CD4-positive, CD25-positive, alpha-beta regulatory T cell (primary cell): ENCODE measurements around the gene SPAG16. TPM values are rescaled to one million over a fixed set of nuclear protein-coding genes. Genes with fewer than 3 reads are reported as not detected.
A peak's percentile ranks its signal among the peaks of the same experiment; 100 is the strongest.

ENCODE experiments used
- ATAC-seq, 2 donors: fragments of 150-1000 bp; cut with Tn5 transposase; one replicate each; pipeline ENCODE4 v1.10.0; 2021; ENCODE audit warnings: low read depth in 2 of 2, moderate number of reproducible peaks in 2 of 2, moderate library complexity in 1 of 2
- DNase-seq, 3 donors: peaks; one replicate each; pipeline versions ENCODE4 v3.0.0 to v3.0.0-alpha.2; 2012 to 2022; ENCODE audit warnings: mixed read lengths in 1 of 3
- H3K27ac ChIP-seq: one replicate; pipeline ENCODE4 v1.7.0; 2013; ENCODE audit warnings: mild to moderate bottlenecking, low read length; ENCODE audit not compliant: insufficient read depth, poor library complexity, severe bottlenecking
- H3K27me3 ChIP-seq: one replicate; pipeline ENCODE4 v1.7.0; 2013; ENCODE audit warnings: low read length; ENCODE audit not compliant: control insufficient read depth, insufficient read depth
- H3K36me3 ChIP-seq: one replicate; pipeline ENCODE4 v1.7.0; 2013; ENCODE audit warnings: mild to moderate bottlenecking, low read length, moderate library complexity; ENCODE audit not compliant: control insufficient read depth, insufficient read depth
- H3K4me1 ChIP-seq: 2 replicates; pipeline ENCODE4 v1.7.0; 2013; ENCODE audit warnings: mild to moderate bottlenecking, low read length; ENCODE audit not compliant: insufficient read depth, control insufficient read depth, poor library complexity, severe bottlenecking
- H3K4me3 ChIP-seq: one replicate; pipeline ENCODE4 v1.7.0; 2013; ENCODE audit warnings: low read depth, mild to moderate bottlenecking, low read length, moderate library complexity
- H3K9me3 ChIP-seq, 2 experiments: 1 replicate in 1 of 2; 2 replicates in 1 of 2; pipeline ENCODE4 v1.7.0; 2013; ENCODE audit warnings: low read length in 2 of 2, mild to moderate bottlenecking in 1 of 2, moderate library complexity in 1 of 2; ENCODE audit not compliant: control insufficient read depth in 2 of 2
- H3K27ac Mint-ChIP-seq, 3 donors: one replicate each; pipeline ENCODE4 v1.8.0; 2020 to 2022; ENCODE audit warnings: mild to moderate bottlenecking in 3 of 3, mixed read lengths in 3 of 3, moderate library complexity in 2 of 3
- H3K27me3 Mint-ChIP-seq: one replicate; pipeline ENCODE4 v1.8.0; 2022; ENCODE audit warnings: mild to moderate bottlenecking, mixed read lengths
- H3K36me3 Mint-ChIP-seq: one replicate; pipeline ENCODE4 v1.8.0; 2020; ENCODE audit warnings: mixed read lengths
- H3K4me1 Mint-ChIP-seq, 4 donors: one replicate each; pipeline ENCODE4 v1.8.0; 2020 to 2022; ENCODE audit warnings: mixed read lengths in 4 of 4, mild to moderate bottlenecking in 1 of 4
- H3K4me3 Mint-ChIP-seq, 4 donors: one replicate each; pipeline ENCODE4 v1.8.0; 2020 to 2022; ENCODE audit warnings: mild to moderate bottlenecking in 4 of 4, mixed read lengths in 4 of 4, moderate library complexity in 3 of 4
- H3K9me3 Mint-ChIP-seq, 7 donors: one replicate each; pipeline ENCODE4 v1.8.0; 2020 to 2022; ENCODE audit warnings: mixed read lengths in 7 of 7, mild to moderate bottlenecking in 3 of 7, moderate library complexity in 2 of 7
- polyA plus RNA-seq, 4 donors: library from polyadenylated mRNA; unstranded; fragments of 300-500 nt; fragmentation: Illumina TruSeq; gene quantifications; one replicate each; pipeline ENCODE4 v1.2.3, GENCODE V29; 2021
- total RNA-seq: library from RNA; stranded (reverse); gene quantifications from one replicate; pipeline ENCODE4 v1.2.3, GENCODE V29; 2022

SPAG16 gene
- total and polyA plus RNA-seq, 5 donors from 2014 or later = 7.7 to 21.1 (median 19.4) TPM

DNA sequence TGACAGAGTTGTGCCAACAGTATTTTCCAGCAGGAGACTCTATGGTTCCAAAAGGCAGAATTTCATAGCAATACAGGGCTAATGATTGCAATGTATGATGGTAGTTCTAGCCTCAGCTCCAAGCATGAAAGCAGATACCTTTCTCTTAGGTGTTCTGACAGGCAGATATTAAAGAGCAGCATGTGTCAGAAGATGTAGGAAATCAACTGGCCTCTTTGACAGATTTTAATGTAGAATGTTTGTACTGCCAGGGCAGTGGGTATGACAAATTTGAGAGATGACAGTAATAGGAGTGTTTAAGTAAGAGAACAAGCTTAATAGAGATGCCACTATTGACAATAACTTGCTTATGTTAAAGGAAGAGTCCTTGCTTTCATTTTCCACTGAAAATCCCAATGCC is 1105.1 kb downstream of the SPAG16 start:
- H3K27ac ChIP-seq = no peak overlapping the region
- ATAC-seq = no peak
- H3K36me3 Mint-ChIP-seq = no peaks in the 10 kb centered on the region
- H3K4me3 ChIP-seq = no peak overlapping the region
- H3K4me1 ChIP-seq = no peaks in the 10 kb centered on the region
- no peaks in the 10 kb centered on the region for H3K36me3 ChIP-seq
- no peak overlapping the region for H3K27ac Mint-ChIP-seq
- peaks cover 0 to 6% (median 0%) of the 10 kb centered on the region in 7 donors for H3K9me3 Mint-ChIP-seq
- no peak for DNase-seq
- no peaks in the 10 kb centered on the region for H3K27me3 ChIP-seq
- no peaks in the 10 kb centered on the region for H3K9me3 ChIP-seq
- H3K4me1 Mint-ChIP-seq = peaks cover 0 to 2% (median 0%) of the 10 kb centered on the region in 4 donors
- peaks cover 5% of the 10 kb centered on the region for H3K27me3 Mint-ChIP-seq
- no peak overlapping the region for H3K4me3 Mint-ChIP-seq

GRCh38 chr2:214393796-214394195 is 1109.5 kb downstream of the SPAG16 start:
- ATAC-seq (no peak), DNase-seq (no peak)
- H3K4me3 Mint-ChIP-seq = no peak overlapping the region
- Histone ChIP-seq H3K4me3 (no peak overlapping the region), H3K36me3 (no peaks in the 10 kb centered on the region), H3K27me3 (no peaks in the 10 kb centered on the region), H3K9me3 (no peaks in the 10 kb centered on the region), H3K27ac (no peak overlapping the region), H3K4me1 (no peaks in the 10 kb centered on the region)
- H3K36me3 Mint-ChIP-seq = no peaks in the 10 kb centered on the region
- H3K4me1 Mint-ChIP-seq = peaks cover 0 to 2% (median 0%) of the 10 kb centered on the region in 4 donors
- H3K9me3 Mint-ChIP-seq = peaks cover 0 to 7% (median 0%) of the 10 kb centered on the region in 7 donors
- H3K27me3 Mint-ChIP-seq = peaks cover 5% of the 10 kb centered on the region
- H3K27ac Mint-ChIP-seq = peak overlapping the region in 1 of 3 donors; percentile 38

DNA sequence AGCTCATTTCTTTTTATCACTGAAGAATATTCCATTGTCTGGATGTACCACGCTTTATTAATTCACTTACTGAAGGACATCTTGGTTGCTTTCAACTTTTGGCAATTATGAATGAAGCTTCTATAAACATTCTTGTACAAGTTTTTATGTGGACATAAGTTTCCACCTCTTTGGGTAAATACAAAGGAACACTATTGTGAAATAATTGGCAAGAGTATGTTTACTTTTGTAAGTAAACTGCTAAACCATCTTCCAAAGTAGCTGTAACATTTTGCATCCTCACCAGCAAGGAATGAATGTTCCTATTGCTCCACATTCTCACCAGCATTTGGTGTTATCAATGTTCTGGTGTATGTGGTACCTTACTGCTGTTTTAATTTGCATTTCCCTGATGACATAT is 1110.8 kb downstream of the SPAG16 start:
- H3K36me3 ChIP-seq = no peaks in the 10 kb centered on the region
- Mint-ChIP-seq H3K36me3 (no peaks in the 10 kb centered on the region), H3K4me3 (no peak overlapping the region), H3K9me3 (peaks cover 0 to 7% (median 0%) of the 10 kb centered on the region in 7 donors), H3K4me1 (no peaks in the 10 kb centered on the region), H3K27me3 (peaks cover 5% of the 10 kb centered on the region), H3K27ac (no peak overlapping the region)
- ATAC-seq (no peak), DNase-seq (no peak)
- H3K4me1 ChIP-seq = no peaks in the 10 kb centered on the region
- H3K4me3 ChIP-seq = no peak overlapping the region
- H3K27me3 ChIP-seq = no peaks in the 10 kb centered on the region
- no peak overlapping the region for H3K27ac ChIP-seq
- no peaks in the 10 kb centered on the region for H3K9me3 ChIP-seq

DNA sequence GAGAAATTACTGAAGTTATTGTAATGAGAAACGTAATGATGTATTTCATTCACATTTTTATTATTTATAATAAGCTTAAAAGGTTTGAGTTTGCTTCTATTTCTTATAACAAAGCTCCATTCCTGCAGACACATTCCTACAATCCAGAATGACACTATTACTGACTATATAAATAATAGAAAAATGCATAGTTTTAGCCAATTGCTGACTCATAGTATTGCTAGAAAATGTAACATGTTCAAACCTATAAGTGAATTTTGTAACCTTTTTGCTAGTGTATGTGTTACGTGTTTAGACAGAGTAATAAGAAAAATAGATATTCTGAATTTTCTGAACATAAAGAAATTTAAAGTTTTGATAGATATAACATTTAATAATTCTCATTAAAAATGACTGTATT is 1117.3 kb downstream of the SPAG16 start:
- H3K27me3 ChIP-seq = no peaks in the 10 kb centered on the region
- no peak overlapping the region for H3K27ac Mint-ChIP-seq
- DNase-seq (no peak), ATAC-seq (no peak)
- no peaks in the 10 kb centered on the region for H3K36me3 Mint-ChIP-seq
- H3K4me3 ChIP-seq = no peak overlapping the region
- H3K9me3 Mint-ChIP-seq = no peaks in the 10 kb centered on the region
- H3K4me1 Mint-ChIP-seq = no peaks in the 10 kb centered on the region
- H3K27ac ChIP-seq = no peak overlapping the region
- H3K27me3 Mint-ChIP-seq = no peaks in the 10 kb centered on the region
- H3K36me3 ChIP-seq = no peaks in the 10 kb centered on the region
- H3K4me3 Mint-ChIP-seq = no peak overlapping the region
- H3K9me3 ChIP-seq = no peaks in the 10 kb centered on the region
- no peaks in the 10 kb centered on the region for H3K4me1 ChIP-seq

- ATAC-seq = no peak
- H3K27ac Mint-ChIP-seq = no peak overlapping the region
Measured at GRCh38 chr2:214410128-214410775, 1126.0 kb downstream of the SPAG16 start.

GRCh38 chr2:214410918-214411554 is 1126.8 kb downstream of the SPAG16 start, which contains the start of gene VWC2L:
Gene VWC2L (plus strand): TSS chr2:214411054. CDS start chr2:214414194, 3,140 bp downstream.
- Histone ChIP-seq H3K4me1 (no peaks in the 10 kb centered on the region), H3K27me3 (no peaks in the 10 kb centered on the region), H3K27ac (no peak within 1 kb of the TSS), H3K36me3 (no peaks in the 10 kb centered on the region), H3K4me3 (no peak within 1 kb of the TSS), H3K9me3 (no peaks in the 10 kb centered on the region)
- Mint-ChIP-seq H3K4me3 (no peak within 1 kb of the TSS), H3K4me1 (no peaks in the 10 kb centered on the region), H3K9me3 (no peaks in the 10 kb centered on the region), H3K27me3 (no peaks in the 10 kb centered on the region), H3K27ac (no peak within 1 kb of the TSS), H3K36me3 (no peaks in the 10 kb centered on the region)
- ATAC-seq (no peak), DNase-seq (peak in 1 of 3 donors; percentile 20)

More at GRCh38 chr2:214410128-214410775, 1126.0 kb downstream of the SPAG16 start:
- Histone ChIP-seq H3K4me3 (no peak overlapping the region), H3K27ac (no peak overlapping the region), H3K9me3 (no peaks in the 10 kb centered on the region), H3K36me3 (no peaks in the 10 kb centered on the region), H3K27me3 (no peaks in the 10 kb centered on the region), H3K4me1 (no peaks in the 10 kb centered on the region)
- no peak for DNase-seq
- H3K4me3 Mint-ChIP-seq = no peak overlapping the region
- no peaks in the 10 kb centered on the region for H3K36me3 Mint-ChIP-seq
- H3K27me3 Mint-ChIP-seq = no peaks in the 10 kb centered on the region
- no peaks in the 10 kb centered on the region for H3K9me3 Mint-ChIP-seq
- no peaks in the 10 kb centered on the region for H3K4me1 Mint-ChIP-seq

- DNase-seq (no peak), ATAC-seq (no peak)
- Histone ChIP-seq H3K27ac (no peak overlapping the region), H3K4me3 (no peak overlapping the region), H3K27me3 (no peaks in the 10 kb centered on the region), H3K36me3 (no peaks in the 10 kb centered on the region), H3K4me1 (no peaks in the 10 kb centered on the region), H3K9me3 (no peaks in the 10 kb centered on the region)
- Mint-ChIP-seq H3K9me3 (no peaks in the 10 kb centered on the region), H3K36me3 (no peaks in the 10 kb centered on the region), H3K27me3 (no peaks in the 10 kb centered on the region), H3K27ac (no peak overlapping the region), H3K4me3 (no peak overlapping the region), H3K4me1 (no peaks in the 10 kb centered on the region)
Measured at GRCh38 chr2:214412679-214413078, 1128.4 kb downstream of the SPAG16 start.

- no peaks in the 10 kb centered on the region for H3K9me3 ChIP-seq
- H3K36me3 Mint-ChIP-seq = no peaks in the 10 kb centered on the region
Measured at GRCh38 chr2:214436470-214436869, 1152.2 kb downstream of the SPAG16 start.

More at GRCh38 chr2:214436470-214436869, 1152.2 kb downstream of the SPAG16 start:
- no peaks in the 10 kb centered on the region for H3K27me3 ChIP-seq
- no peak for ATAC-seq
- H3K4me1 ChIP-seq = no peaks in the 10 kb centered on the region
- DNase-seq = no peak
- H3K9me3 Mint-ChIP-seq = peaks cover 0 to 6% (median 0%) of the 10 kb centered on the region in 7 donors
- no peak overlapping the region for H3K4me3 Mint-ChIP-seq
- no peak overlapping the region for H3K4me3 ChIP-seq
- H3K27me3 Mint-ChIP-seq = no peaks in the 10 kb centered on the region
- no peaks in the 10 kb centered on the region for H3K36me3 ChIP-seq
- no peak overlapping the region for H3K27ac ChIP-seq
- no peak overlapping the region for H3K27ac Mint-ChIP-seq
- no peaks in the 10 kb centered on the region for H3K4me1 Mint-ChIP-seq
